ENCODE data around the gene MALAT1.

- TF ChIP-seq CREB5 (CRISPR knock-in tag; IDR thresholded peaks at IDR 0.05; ENCODE audit: low read depth) = no peak
- no peak for TF ChIP-seq TCF4 (CRISPR knock-in tag; IDR thresholded peaks at IDR 0.05; ENCODE audit: borderline replicate concordance)
- TF ChIP-seq PATZ1 (CRISPR knock-in tag; IDR thresholded peaks at IDR 0.05; ENCODE audit: borderline replicate concordance) = peak; percentile 44; the same call in 1 of the 2 replicates
Observed at GRCh38 chr11:65479184-65480145, 19.4 kb upstream of the MALAT1 start.

Measured in SK-N-SH treated with all-trans-retinoic acid at 6 μM for 48 hours (cell line).